Motor neuron (in vitro differentiated cells): ENCODE results near the gene RABGAP1L. TPM values are rescaled to one million over a fixed set of nuclear protein-coding genes. Genes with fewer than 3 reads are reported as not detected.
"Not testable (repeated sequence)": the region's sequence is repeated elsewhere in the genome, so short reads cannot be mapped to it uniquely, and the experiment has no call there.

Source experiments
- ATAC-seq, 8 experiments: fragments of 200-7000 bp; cut with Tn5 transposase; replicated peaks in 6 of 8; 2 replicates each; pipeline ENCODE4 v1.8.0; 2021; ENCODE audit warnings: mild to moderate bottlenecking in 8 of 8, moderate library complexity in 8 of 8
- H3K27ac ChIP-seq, 2 donors: fragments of 250-450 bp; sonication (Bioruptor Pico); 2 replicates each; pipeline ENCODE4 v1.9.0; 2021; ENCODE audit warnings: antibody characterized with exemption in 2 of 2, mild to moderate bottlenecking in 2 of 2, moderate library complexity in 1 of 2
- H3K4me1 ChIP-seq, 2 donors: fragments of 250-450 bp; sonication (Bioruptor Pico); replicated peaks in 1 of 2; 2 replicates each; pipeline ENCODE4 v1.6.1; 2021; ENCODE audit warnings: antibody characterized with exemption in 2 of 2, mild to moderate bottlenecking in 2 of 2, moderate library complexity in 1 of 2
- H3K4me3 ChIP-seq, 5 donors: fragments of 250-450 bp; sonication (Bioruptor Pico); 2 replicates each; pipeline ENCODE4 v1.9.0; 2021; ENCODE audit warnings: antibody characterized with exemption in 5 of 5, mild to moderate bottlenecking in 5 of 5, moderate library complexity in 4 of 5
- WGBS, 10 experiments: fragments of 450-650 bp; shearing (Covaris generic); methylation state at CpG; one replicate each; pipeline ENCODE4 v1.0.0; 2022; 5-methylcytosine and 5-hydroxymethylcytosine counted together
- in situ Hi-C, 9 experiments: fragments of 400-800 bp; cut with MboI; loops; one replicate each; pipeline ENCODE4 v1.15.0; 2021; ENCODE audit warnings: low sequenced_read_pairs in 9 of 9, low pct_unique_long_range_greater_than_20kb in 2 of 9; ENCODE audit not compliant: unreplicated experiment in 9 of 9
- total RNA-seq, 8 experiments: library from RNA; unstranded; fragments of 300-600 nt; gene quantifications; 2 replicates each; pipeline versions ENCODE4 v1.2.3 to v1.2.4, GENCODE V29; 2022

The RABGAP1L gene
- total RNA-seq, 8 experiments from 2014 or later = 22.0 to 60.3 (median 45.3) TPM

DNA sequence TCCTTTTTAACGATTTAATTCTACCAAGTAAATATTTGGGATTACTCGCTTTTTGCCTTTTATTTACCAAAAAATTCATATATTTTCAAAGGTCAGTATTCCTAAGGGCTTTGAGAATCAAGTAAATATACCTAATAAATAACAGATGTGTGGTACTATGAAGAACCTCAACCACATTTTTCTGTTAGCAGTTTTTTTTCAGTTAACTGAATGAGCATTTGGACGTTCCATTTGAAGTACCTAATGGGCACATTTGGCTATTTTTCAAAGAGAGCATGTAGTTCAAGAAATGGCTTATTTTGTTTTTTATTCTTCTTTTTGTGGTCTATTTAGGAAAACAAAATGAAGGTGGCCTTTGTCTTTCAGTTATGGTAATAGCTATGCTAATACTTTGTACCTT is 541.5 kb downstream of the RABGAP1L start:
- no peak overlapping the region for H3K27ac ChIP-seq
- ATAC-seq = no peak
- whole genome bisulfite sequencing, 10 experiments = 26 to 100% (median 83%) methylated on average over 2 to 3 of the region's 3 CpGs
- in situ Hi-C loops = no loop called here
- no peak overlapping the region for H3K4me3 ChIP-seq
- no peaks in the 10 kb centered on the region for H3K4me1 ChIP-seq

DNA sequence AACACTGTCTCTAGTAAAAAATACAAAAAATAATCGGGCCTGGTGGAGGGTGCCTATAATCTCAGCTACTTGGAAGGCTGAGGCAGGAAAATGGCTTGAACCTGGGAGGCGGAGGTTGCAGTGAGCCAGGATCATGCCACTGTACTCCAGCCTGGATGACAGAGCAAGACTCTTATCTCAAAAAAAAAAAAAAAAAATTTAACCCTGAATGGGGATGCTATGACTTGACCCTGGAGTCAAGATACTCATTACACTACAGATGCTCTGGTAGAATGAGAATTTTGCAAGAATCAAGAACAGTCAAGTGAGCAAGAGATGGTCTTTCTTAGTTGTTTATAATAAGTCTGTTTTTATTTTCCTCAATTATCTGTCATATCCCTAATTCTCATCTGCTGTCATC is 542.2 kb downstream of the RABGAP1L start:
- in situ Hi-C loops = no loop called here
- Histone ChIP-seq H3K4me1 (no peaks in the 10 kb centered on the region), H3K4me3 (no peak overlapping the region), H3K27ac (no peak overlapping the region)
- 90 to 100% (median 100%) methylated on average over 1 to 2 of the region's 2 CpGs; no CpG with 5 or more reads in 2 of the 10 experiments for WGBS, 10 experiments
- ATAC-seq = no peak

- ATAC-seq = no peak
- WGBS, 10 experiments = 38 to 100% (median 90%) methylated on average over 1 to 2 of the region's 2 CpGs; no CpG with 5 or more reads in 1 of the 10 experiments
- in situ Hi-C loops = no loop called here
These were observed 542.7 kb downstream of the RABGAP1L start for GRCh38 chr1:174702011-174702410.

DNA sequence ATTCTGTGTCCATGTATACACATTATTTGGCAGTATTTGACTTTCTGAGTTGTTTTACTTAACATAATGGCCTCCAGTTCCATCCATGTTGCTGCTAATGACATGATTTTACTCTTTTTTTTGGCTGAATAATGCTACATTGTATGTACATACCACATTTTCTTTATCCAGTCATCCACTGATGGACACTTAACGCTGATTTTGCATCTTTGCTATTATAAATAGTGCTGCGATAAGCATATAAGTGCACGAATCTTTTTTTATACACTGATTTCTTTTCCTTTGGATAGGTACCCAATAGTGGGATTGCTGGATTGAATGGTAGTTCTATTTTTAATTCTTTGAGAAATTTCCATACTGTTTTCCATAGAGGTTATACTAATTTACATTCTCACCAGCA is 544.0 kb downstream of the RABGAP1L start:
- Histone ChIP-seq H3K27ac (no peak overlapping the region), H3K4me1 (no peaks in the 10 kb centered on the region), H3K4me3 (no peak overlapping the region)
- no peak for ATAC-seq
- in situ Hi-C loops = no loop called here
- WGBS, 10 experiments = 0 to 100% (median 91%) methylated on average over 1 to 3 of the region's 3 CpGs

More at GRCh38 chr1:174702011-174702410, 542.7 kb downstream of the RABGAP1L start:
- Histone ChIP-seq H3K4me1 (no peaks in the 10 kb centered on the region), H3K27ac (no peak overlapping the region), H3K4me3 (no peak overlapping the region)

DNA sequence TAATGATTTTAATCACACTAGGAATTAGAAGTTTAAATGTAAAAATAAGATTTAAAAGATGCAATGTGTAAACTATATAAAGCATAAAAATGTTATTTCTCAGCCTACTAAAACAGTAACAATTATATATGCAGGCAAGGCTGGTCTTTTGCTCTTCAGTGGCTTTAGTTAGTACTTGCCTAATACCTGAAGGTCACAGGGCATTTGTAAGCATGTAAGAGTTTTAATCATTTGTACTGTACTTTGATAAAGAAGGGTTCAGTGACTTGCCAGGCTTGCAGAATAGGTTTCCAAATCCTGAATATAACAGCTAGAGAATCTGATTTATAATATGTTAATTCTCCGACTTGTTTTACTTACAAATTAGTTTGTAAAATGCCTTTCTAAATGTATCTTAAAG is 545.0 kb downstream of the RABGAP1L start:
- no peak overlapping the region for H3K27ac ChIP-seq
- no peaks in the 10 kb centered on the region for H3K4me1 ChIP-seq
- 29 to 100% (median 84%) methylated on average over 1 of the region's 1 CpG; no CpG with 5 or more reads in 4 of the 10 experiments for WGBS, 10 experiments
- ATAC-seq = no peak
- in situ Hi-C loops = no loop called here
- H3K4me3 ChIP-seq = no peak overlapping the region

DNA sequence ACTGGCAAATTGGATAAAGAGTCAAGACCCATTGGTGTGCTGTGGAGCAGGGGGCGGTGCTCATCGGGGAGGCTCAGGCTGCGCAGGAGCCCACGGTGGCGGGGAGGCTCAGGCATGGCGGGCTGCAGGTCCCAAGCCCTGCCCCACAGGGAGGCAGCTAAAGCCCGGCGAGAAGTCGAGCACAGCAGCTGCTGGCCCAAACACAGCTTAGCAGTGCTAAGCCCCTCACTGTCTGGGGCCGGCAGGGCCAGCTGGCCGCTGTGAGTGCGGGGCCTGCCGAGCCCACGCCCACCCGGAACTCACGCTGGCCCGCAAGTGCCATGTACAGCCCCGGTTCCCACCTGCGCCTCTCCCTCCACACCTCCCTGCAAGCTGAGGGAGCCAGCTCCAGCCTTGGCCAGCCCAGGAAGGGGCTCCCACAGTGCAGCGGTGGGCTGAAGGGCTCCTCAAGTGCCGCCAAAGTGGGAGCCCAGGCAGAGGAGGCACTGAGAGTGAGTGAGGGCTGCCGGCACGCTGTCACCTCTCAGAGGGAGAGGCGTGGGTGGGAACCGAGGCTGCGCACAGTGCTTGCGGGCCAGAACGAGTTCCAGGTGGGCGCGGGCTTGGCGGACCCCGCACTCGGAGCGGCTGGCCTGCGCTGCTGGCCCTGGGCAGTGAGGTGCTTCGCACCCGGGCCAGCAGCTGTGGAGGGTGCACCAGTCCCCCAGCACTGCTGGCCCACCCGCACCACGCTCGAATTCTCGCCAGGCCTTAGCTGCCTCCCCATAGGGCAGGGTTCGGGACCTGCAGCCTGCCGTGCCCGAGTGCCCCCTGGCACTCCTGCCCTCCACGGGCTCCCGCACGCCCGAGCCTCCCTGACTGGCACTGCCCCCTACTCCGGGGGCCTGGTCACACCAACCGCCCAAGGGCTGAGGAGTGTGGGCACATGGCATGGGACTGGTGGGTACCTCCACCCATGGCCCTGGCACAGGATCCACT is 551.8 kb downstream of the RABGAP1L start:
- H3K4me3 ChIP-seq = no peak overlapping the region
- no peaks in the 10 kb centered on the region for H3K4me1 ChIP-seq
- no peak for ATAC-seq
- in situ Hi-C loops = no loop called here
- no peak overlapping the region for H3K27ac ChIP-seq
- WGBS, 10 experiments = 89 to 100% (median 98%) methylated on average over 1 to 12 of the region's 50 CpGs; no CpG with 5 or more reads in 4 of the 10 experiments

- H3K27ac ChIP-seq, H3K4me1 ChIP-seq, ATAC-seq, H3K4me3 ChIP-seq, in situ Hi-C loops: not testable (repeated sequence)
- WGBS, 10 experiments = 83 to 100% (median 92%) methylated on average over 1 to 8 of the region's 8 CpGs; no CpG with 5 or more reads in 3 of the 10 experiments
These were observed 552.5 kb downstream of the RABGAP1L start for GRCh38 chr1:174711848-174712247.

GRCh38 chr1:174712541-174712940 is 553.2 kb downstream of the RABGAP1L start:
- H3K4me3 ChIP-seq = no peak overlapping the region
- WGBS, 10 experiments = 71 to 100% (median 92%) methylated on average over 2 to 8 of the region's 8 CpGs; no CpG with 5 or more reads in 4 of the 10 experiments
- ATAC-seq = no peak
- H3K27ac ChIP-seq = no peak overlapping the region
- H3K4me1 ChIP-seq = no peaks in the 10 kb centered on the region
- in situ Hi-C loops = no loop called here

DNA sequence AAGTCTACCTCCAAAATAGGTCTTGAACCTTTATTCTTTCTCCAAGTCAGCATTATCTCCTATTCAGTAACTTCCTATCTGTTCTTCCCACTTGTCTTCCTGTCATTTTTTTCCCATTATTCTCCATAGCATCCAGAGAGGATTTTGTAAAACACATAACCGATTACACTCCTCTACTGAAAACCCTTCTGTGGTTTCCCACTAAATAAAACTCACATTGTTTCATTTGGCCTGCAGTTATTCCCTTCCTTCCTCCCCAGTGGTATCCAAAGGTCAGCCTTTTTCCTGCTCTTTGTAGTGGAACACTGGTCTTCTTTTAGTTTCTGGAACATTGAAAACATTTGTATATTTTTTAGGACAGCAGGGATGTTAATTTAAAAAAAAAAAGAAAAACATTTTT is 554.5 kb downstream of the RABGAP1L start:
- Histone ChIP-seq H3K27ac (no peak overlapping the region), H3K4me1 (no peaks in the 10 kb centered on the region), H3K4me3 (no peak overlapping the region)
- in situ Hi-C loops = no loop called here
- WGBS, 10 experiments = 33 to 100% (median 93%) methylated on average over 1 of the region's 1 CpG; no CpG with 5 or more reads in 1 of the 10 experiments
- ATAC-seq = no peak

- ATAC-seq = no peak
- Histone ChIP-seq H3K4me3 (no peak overlapping the region), H3K4me1 (no peaks in the 10 kb centered on the region), H3K27ac (no peak overlapping the region)
- in situ Hi-C loops = no loop called here
- WGBS, 10 experiments = 67 to 100% (median 97%) methylated on average over 1 to 2 of the region's 2 CpGs; no CpG with 5 or more reads in 1 of the 10 experiments
These were observed 559.9 kb downstream of the RABGAP1L start for GRCh38 chr1:174719194-174719593.

- Histone ChIP-seq H3K27ac (no peak overlapping the region), H3K4me1 (no peaks in the 10 kb centered on the region), H3K4me3 (no peak overlapping the region)
- in situ Hi-C loops = loop anchor here in 1 of 9 experiments (10.0 kb wide), 1 partner anchor 456 kb away; no protein-coding TSS in a partner anchor
- WGBS, 10 experiments = 80 to 100% (median 100%) methylated on average over 1 of the region's 1 CpG; no CpG with 5 or more reads in 3 of the 10 experiments
- ATAC-seq = no peak
These were observed 561.3 kb downstream of the RABGAP1L start for GRCh38 chr1:174720618-174721017.

DNA sequence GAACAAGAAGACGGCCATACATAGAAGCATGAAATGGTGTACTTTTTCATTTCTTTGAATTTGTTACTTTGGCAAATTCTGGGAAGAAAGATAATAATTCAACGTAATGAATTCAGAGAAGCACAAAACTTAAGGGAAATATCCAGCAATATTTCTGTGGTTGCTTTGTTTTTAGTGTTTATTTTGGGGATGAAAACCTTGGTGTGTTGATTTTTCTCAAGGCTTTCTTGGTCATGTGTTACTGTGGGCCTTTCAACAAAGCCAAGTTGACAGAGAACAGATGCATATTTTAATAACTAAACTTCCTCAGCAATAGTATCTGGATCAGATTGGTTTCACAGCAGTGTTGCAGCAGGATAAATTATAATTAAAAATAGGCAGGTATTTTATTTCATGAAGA is 561.9 kb downstream of the RABGAP1L start:
- Histone ChIP-seq H3K4me1 (no peaks in the 10 kb centered on the region), H3K27ac (no peak overlapping the region), H3K4me3 (no peak overlapping the region)
- no peak for ATAC-seq
- WGBS, 10 experiments = 66 to 100% (median 89%) methylated on average over 1 to 2 of the region's 2 CpGs
- in situ Hi-C loops = loop anchor here in 1 of 9 experiments (10.0 kb wide), 1 partner anchor 456 kb away; no protein-coding TSS in a partner anchor

DNA sequence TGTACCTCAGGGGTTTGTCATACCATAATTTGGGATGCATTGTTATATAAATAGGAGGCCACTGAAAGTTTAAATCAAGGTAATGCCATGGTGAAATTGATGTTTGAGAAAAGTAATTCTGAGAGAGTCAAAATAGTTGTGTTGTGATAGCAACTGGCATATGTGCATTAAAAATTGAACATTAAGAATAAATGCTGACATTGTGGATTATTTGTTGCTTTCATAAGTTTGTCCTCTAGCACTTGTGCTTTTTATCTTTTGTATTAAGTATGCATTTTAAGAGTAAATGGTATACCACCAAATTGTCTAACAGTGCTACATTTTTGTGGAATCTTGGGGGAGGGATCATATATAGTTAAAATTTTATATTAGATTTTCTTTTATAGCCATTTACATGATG is 564.5 kb downstream of the RABGAP1L start:
- in situ Hi-C loops = loop anchor here in 1 of 9 experiments (10.0 kb wide), 1 partner anchor 459 kb away; no protein-coding TSS in a partner anchor
- Histone ChIP-seq H3K4me3 (no peak overlapping the region), H3K27ac (no peak overlapping the region), H3K4me1 (no peaks in the 10 kb centered on the region)
- ATAC-seq = no peak
